Thoracic aorta (tissue), 2 donors: ENCODE results near the gene OVCA2. TPM values are rescaled to one million over a fixed set of nuclear protein-coding genes. Genes with fewer than 3 reads are reported as not detected.
A peak's percentile ranks its signal among the peaks of the same experiment; 100 is the strongest.

ENCODE experiments used
- ATAC-seq: fragments of 150-250 bp; one replicate; pipeline ENCODE4 v1.8.0; 2017; ENCODE audit warnings: low read depth; ENCODE audit not compliant: insufficient number of reproducible peaks, low FRiP score
- DNase-seq: peaks from one replicate; pipeline ENCODE4 v3.0.0-alpha.2; 2020; ENCODE audit warnings: low spot score
- H3K27ac ChIP-seq, 2 donors: fragments of 200-600 bp; sonication (generic); 1 replicate in 1 of 2; 2 replicates in 1 of 2; pipeline ENCODE4 v1.5.1; 2016; ENCODE audit warnings: mild to moderate bottlenecking in 2 of 2, moderate library complexity in 2 of 2
- H3K27me3 ChIP-seq: fragments of 200-600 bp; sonication (generic); replicated peaks from 2 replicates; pipeline ENCODE4 v1.6.0; 2016; ENCODE audit warnings: mild to moderate bottlenecking; ENCODE audit not compliant: insufficient read depth
- H3K36me3 ChIP-seq: fragments of 200-600 bp; sonication (generic); one replicate; pipeline ENCODE4 v1.5.1; 2016
- H3K4me1 ChIP-seq, 2 donors: fragments of 200-600 bp; sonication (generic); 1 replicate in 1 of 2; 2 replicates in 1 of 2; pipeline versions ENCODE4 v1.5.1 to v1.6.0; 2016; ENCODE audit warnings: low read depth in 2 of 2, mild to moderate bottlenecking in 1 of 2; ENCODE audit not compliant: control insufficient read depth in 1 of 2
- H3K4me3 ChIP-seq: fragments of 200-600 bp; sonication (generic); 2 replicates; pipeline ENCODE4 v1.5.1; 2016; ENCODE audit warnings: mild to moderate bottlenecking
- H3K9me3 ChIP-seq: fragments of 200-600 bp; sonication (generic); 2 replicates; pipeline ENCODE4 v1.5.1; 2016
- total RNA-seq, 2 donors: library from RNA; depleted of rRNA; stranded (reverse); fragments of >200 nt; gene quantifications; one replicate each; pipeline versions ENCODE4 v1.1.0 to v1.2.3, GENCODE V29; 2016
- TF ChIP-seq, protein P1 (sequence below): fragments of 200-600 bp; sonication (generic); IDR thresholded peaks from one replicate; pipeline ENCODE4 v1.5.1; 2019; ENCODE audit warnings: antibody characterized with exemption

The OVCA2 gene
- total RNA-seq, 2 donors from 2014 or later: 44.1 to 46.6 TPM

DNA sequence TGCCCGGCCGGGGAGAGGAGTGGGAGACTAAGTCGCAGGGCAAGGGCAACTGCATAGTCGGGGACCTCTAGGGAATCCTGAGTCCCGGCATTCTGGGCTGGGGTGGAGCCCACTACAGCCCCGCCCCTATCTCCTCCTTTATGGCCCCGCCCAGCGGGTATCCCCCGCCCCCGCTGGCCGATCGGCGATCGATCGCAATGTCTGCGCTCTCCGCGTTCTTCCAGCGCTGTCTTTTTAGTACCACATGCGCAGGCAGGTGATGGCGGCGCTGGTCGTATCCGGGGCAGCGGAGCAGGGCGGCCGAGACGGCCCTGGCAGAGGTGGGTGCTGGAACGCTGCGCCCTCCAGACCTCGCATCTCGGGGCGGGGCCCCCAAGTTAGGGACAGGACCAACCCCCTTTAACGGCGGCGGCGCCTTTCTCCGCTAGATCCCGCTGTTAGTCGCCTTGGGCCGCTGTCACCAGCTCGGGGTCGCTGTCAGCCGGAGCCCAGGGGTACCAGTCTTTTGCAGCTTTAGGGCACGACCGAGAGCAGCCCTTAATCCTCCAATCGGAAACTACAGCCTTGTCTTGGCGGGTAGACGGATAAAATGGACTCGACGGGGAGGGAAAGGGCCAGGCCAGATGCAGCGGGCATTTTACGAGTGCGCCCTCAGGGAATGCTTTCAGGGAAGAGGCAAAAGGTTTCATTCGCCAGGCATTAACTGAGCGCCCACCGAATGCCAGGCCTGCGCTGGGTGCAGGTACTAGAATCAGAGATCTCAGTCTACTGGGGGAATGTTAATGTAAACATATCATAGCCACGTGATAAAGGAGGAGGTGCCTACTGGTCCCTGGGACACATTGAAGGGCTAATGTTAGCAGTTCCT is 11.7 kb upstream of the OVCA2 start, which contains the start of gene DPH1:
Gene DPH1 (plus strand): TSS at position 243 of the 868 bp plus-strand sequence. CDS start 17 bp downstream, at position 260.
- DNase-seq (no peak), ATAC-seq (peak; percentile 34)
- TF ChIP-seq, protein P1, sequence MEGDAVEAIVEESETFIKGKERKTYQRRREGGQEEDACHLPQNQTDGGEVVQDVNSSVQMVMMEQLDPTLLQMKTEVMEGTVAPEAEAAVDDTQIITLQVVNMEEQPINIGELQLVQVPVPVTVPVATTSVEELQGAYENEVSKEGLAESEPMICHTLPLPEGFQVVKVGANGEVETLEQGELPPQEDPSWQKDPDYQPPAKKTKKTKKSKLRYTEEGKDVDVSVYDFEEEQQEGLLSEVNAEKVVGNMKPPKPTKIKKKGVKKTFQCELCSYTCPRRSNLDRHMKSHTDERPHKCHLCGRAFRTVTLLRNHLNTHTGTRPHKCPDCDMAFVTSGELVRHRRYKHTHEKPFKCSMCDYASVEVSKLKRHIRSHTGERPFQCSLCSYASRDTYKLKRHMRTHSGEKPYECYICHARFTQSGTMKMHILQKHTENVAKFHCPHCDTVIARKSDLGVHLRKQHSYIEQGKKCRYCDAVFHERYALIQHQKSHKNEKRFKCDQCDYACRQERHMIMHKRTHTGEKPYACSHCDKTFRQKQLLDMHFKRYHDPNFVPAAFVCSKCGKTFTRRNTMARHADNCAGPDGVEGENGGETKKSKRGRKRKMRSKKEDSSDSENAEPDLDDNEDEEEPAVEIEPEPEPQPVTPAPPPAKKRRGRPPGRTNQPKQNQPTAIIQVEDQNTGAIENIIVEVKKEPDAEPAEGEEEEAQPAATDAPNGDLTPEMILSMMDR: no peak
- Histone ChIP-seq H3K36me3 (peaks cover 4% of the 10 kb centered on the region), H3K4me3 (peak within 1 kb of the TSS; percentile 88), H3K4me1 (peaks cover 4 to 45% of the 10 kb centered on the region in 2 donors), H3K9me3 (no peaks in the 10 kb centered on the region), H3K27me3 (no peaks in the 10 kb centered on the region), H3K27ac (peak within 1 kb of the TSS in 1 of 2 donors; percentile 54)

DNA sequence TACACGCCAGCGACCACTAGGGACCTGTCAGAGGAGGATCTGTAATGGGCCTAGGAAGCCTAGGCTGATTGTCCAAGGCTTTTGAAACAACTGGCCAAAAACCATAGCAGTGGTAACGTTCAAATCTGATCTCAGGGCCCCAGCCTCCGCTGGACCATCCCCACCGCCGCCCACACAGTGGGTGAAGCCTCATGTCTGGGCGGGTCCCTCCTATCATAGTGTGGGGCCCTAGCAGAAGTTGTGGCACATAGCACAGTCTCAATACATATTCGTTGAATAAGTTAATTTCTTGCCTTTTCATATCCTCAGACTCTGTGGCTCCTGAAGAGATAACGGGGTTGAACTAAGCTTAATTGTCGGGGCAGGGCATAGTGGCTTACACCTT is 11.1 kb upstream of the OVCA2 start:
- Histone ChIP-seq H3K9me3 (no peaks in the 10 kb centered on the region), H3K27me3 (no peaks in the 10 kb centered on the region), H3K4me3 (peak overlapping the region; percentile 88), H3K27ac (no peak overlapping the region), H3K36me3 (peaks cover 5% of the 10 kb centered on the region), H3K4me1 (peaks cover 4 to 39% of the 10 kb centered on the region in 2 donors)
- TF ChIP-seq, protein P1: peak; percentile 43
- ATAC-seq: no peak
- DNase-seq: no peak

DNA sequence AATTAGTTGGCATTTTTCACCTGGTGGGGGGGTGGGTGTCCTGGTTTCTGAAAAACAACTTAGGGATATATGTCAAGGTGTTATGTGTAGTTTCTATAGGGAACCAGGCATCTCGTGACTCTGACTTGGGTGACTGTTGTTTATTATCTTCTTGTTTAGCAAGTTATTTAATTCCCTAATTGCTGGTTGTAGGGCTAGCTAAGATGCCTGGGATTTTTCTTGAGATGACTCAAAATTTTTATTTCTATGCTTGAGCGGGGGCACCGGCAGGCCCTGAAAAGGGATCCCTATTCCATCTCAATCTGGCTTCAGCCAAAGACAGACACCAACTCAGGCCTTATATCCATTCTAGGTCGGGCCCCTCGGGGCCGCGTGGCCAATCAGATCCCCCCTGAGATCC is 8.7 kb upstream of the OVCA2 start:
- Histone ChIP-seq H3K4me3 (no peak overlapping the region), H3K27me3 (no peaks in the 10 kb centered on the region), H3K4me1 (peaks cover 4 to 22% of the 10 kb centered on the region in 2 donors), H3K27ac (no peak overlapping the region), H3K9me3 (no peaks in the 10 kb centered on the region), H3K36me3 (peaks cover 19% of the 10 kb centered on the region)
- TF ChIP-seq, protein P1: no peak
- no peak for DNase-seq
- no peak for ATAC-seq

DNA sequence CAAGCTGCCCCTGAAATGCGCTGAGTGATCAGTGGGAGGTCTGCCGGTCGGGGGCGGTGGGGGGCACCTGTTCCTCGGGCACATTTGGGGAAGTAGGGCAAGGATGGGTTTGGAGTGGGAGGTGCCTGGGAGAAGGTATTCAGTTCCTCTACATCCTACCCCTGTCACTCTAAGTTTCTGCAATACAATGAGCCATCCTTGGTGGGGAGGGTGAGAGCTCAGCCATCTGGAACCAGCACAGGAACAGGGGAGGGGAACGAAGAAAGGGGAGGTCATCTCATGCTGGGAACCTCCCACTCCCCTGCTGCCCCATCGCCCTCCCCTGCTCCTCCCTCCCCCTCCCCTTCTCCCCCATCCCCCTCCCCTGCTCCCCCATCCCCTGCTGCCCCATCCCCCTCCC is 7.7 kb upstream of the OVCA2 start:
- Histone ChIP-seq H3K27ac (no peak overlapping the region), H3K4me3 (no peak overlapping the region), H3K27me3 (no peaks in the 10 kb centered on the region), H3K36me3 (peaks cover 19% of the 10 kb centered on the region), H3K4me1 (peaks cover 4 to 19% of the 10 kb centered on the region in 2 donors), H3K9me3 (no peaks in the 10 kb centered on the region)
- TF ChIP-seq, protein P1: no peak
- ATAC-seq (no peak), DNase-seq (no peak)

DNA sequence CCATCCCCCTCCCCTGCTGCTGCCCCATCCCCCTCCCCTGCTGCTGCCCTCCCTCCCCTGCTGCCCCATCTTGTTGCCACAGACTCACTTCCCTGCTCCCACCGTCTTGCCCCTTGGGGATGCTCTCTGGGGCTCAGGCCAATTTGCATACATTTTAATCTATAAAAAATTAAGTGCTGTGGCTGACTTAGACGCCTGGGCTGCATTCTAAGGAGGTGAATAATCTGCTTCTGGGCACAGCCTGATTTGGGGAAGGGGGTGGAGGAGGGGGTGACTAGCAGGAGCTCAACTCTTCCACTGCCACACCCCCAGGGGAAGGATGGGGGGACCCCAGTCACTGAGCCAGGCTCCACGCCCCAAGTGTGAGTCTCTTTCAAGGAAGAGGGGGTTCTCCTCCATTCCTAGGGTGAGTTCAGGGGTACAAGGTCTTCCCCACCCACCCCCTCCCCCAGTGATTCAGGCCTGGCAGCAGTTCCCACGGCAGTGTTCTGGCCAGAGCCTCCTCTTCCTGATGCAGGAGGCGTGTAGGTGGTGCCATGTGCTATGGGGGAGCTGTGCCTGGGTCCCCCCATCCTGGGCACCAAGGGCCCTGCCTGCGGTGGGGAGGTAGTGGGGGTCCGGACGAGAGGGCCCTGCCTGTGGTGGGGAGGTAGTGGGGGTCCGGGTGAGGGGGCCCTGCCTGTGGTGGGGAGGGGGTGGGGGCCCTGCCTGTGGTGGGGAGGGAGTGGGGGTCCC is 6.8 kb upstream of the OVCA2 start:
- DNase-seq: no peak
- TF ChIP-seq, protein P1: no peak
- peaks cover 19% of the 10 kb centered on the region for H3K36me3 ChIP-seq

More for the DNA sequence above, 6.8 kb upstream of the OVCA2 start:
- ATAC-seq: no peak
- Histone ChIP-seq H3K4me1 (peaks cover 4 to 14% of the 10 kb centered on the region in 2 donors), H3K4me3 (no peak overlapping the region), H3K27ac (no peak overlapping the region), H3K27me3 (no peaks in the 10 kb centered on the region), H3K9me3 (no peaks in the 10 kb centered on the region)
